Measurements from ENCODE around the gene GNG12. TPM values are rescaled to one million over a fixed set of nuclear protein-coding genes. Genes with fewer than 3 reads are reported as not detected.

GNG12 gene
- total and polyA plus RNA-seq, 9 of the 15 experiments (the other 6 are each of a cell fraction or from before 2014, with no cell fraction given) = 2.6 to 6.0 (median 4.1) TPM

DNA sequence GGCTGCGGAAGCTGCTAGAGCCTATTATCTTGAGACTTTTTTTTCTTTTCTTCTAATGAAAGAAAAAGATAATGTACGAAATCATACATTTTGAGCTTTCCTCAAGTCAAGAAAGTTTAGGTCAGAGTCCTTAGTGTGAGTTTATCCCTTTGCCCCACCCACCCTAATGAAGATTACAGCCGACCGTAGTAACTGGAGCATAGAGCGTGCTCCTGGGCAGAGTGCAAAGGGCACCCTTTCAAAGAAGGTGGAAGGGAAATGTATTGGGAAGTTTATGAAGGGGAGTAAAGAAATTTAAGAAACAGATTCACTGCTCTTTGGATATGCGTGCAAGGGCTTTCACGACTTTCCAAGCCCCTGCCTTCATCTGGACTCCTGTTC lies 17.2 kb downstream of the GNG12 start:
- no TSS peak for BruUV-seq (replicated peaks)
- ChIA-PET CTCF (ENCODE audit: low intra/inter-chr PET ratio) (no interaction called here), POLR2A (no interaction called here)
- in situ Hi-C loops (cut with MboI) (no loop called here), intact Hi-C loops (cut with micrococcal nuclease) (no loop called here)
- no peaks in the 10 kb centered on the region for H3K9me1 ChIP-seq (ENCODE audit: control insufficient read depth, insufficient read depth, low read length)
- no peaks in the 10 kb centered on the region; a peak in 2 of 5 replicates for H3K4me1 ChIP-seq (replicated peaks in 1 of 2; ENCODE audit: control insufficient read depth in 2 of 2, insufficient read depth in 2 of 2, low read length in 2 of 2)
- H2AFZ ChIP-seq (ENCODE audit: low read depth, low read length) = no peak overlapping the region
- no peak overlapping the region for H3K27ac ChIP-seq (ENCODE audit: extremely low read depth, low read depth, low read length)
- peaks cover 3 to 20% of the 10 kb centered on the region in 2 experiments; a peak in 3 of 5 replicates for H3K27me3 ChIP-seq (ENCODE audit: control insufficient read depth in 2 of 2, insufficient read depth in 2 of 2, low read length in 2 of 2)
- H4K20me1 ChIP-seq (replicated peaks; ENCODE audit: control insufficient read depth, insufficient read depth, low read length) = no peaks in the 10 kb centered on the region
- no peaks in the 10 kb centered on the region for H3K36me3 ChIP-seq (ENCODE audit: control insufficient read depth, insufficient read depth, low read length)
- ATAC-seq (no peak), DNase-seq (ENCODE audit: extremely low read depth in 1 of 4, low spot score in 3 of 4) (no peak), FAIRE-seq (no peak)
- H3K9me3 ChIP-seq (replicated peaks; ENCODE audit: control insufficient read depth, insufficient read depth, low read depth, low read length) = no peaks in the 10 kb centered on the region
- no peak overlapping the region for H3K4me3 ChIP-seq
- no peak overlapping the region for H3K4me2 ChIP-seq (ENCODE audit: insufficient read depth, low read length)
- 41% methylated on average over 7 of the region's 7 CpGs for WGBS (ENCODE audit: insufficient coverage, low coverage, missing lambda C conversion rate)
- TF ChIP-seq, protein P1, sequence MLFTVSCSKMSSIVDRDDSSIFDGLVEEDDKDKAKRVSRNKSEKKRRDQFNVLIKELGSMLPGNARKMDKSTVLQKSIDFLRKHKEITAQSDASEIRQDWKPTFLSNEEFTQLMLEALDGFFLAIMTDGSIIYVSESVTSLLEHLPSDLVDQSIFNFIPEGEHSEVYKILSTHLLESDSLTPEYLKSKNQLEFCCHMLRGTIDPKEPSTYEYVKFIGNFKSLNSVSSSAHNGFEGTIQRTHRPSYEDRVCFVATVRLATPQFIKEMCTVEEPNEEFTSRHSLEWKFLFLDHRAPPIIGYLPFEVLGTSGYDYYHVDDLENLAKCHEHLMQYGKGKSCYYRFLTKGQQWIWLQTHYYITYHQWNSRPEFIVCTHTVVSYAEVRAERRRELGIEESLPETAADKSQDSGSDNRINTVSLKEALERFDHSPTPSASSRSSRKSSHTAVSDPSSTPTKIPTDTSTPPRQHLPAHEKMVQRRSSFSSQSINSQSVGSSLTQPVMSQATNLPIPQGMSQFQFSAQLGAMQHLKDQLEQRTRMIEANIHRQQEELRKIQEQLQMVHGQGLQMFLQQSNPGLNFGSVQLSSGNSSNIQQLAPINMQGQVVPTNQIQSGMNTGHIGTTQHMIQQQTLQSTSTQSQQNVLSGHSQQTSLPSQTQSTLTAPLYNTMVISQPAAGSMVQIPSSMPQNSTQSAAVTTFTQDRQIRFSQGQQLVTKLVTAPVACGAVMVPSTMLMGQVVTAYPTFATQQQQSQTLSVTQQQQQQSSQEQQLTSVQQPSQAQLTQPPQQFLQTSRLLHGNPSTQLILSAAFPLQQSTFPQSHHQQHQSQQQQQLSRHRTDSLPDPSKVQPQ (CRISPR knock-in tag; IDR thresholded peaks at IDR 0.05; ENCODE audit: borderline replicate concordance) = no peak
- TF ChIP-seq GATAD2A (IDR thresholded peaks at IDR 0.05) = no peak
- TF ChIP-seq ZNF384 (IDR thresholded peaks at IDR 0.05; ENCODE audit: low read depth, low read length) = no peak
- TF ChIP-seq FOXJ3 (CRISPR knock-in tag; IDR thresholded peaks at IDR 0.05) = no peak
- TF ChIP-seq, protein P2, sequence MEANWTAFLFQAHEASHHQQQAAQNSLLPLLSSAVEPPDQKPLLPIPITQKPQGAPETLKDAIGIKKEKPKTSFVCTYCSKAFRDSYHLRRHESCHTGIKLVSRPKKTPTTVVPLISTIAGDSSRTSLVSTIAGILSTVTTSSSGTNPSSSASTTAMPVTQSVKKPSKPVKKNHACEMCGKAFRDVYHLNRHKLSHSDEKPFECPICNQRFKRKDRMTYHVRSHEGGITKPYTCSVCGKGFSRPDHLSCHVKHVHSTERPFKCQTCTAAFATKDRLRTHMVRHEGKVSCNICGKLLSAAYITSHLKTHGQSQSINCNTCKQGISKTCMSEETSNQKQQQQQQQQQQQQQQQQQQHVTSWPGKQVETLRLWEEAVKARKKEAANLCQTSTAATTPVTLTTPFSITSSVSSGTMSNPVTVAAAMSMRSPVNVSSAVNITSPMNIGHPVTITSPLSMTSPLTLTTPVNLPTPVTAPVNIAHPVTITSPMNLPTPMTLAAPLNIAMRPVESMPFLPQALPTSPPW (CRISPR knock-in tag; IDR thresholded peaks at IDR 0.05) = no peak
- no peak overlapping the region for H3K9ac ChIP-seq (ENCODE audit: insufficient read depth in 1 of 2, low read depth in 2 of 2, low read length in 2 of 2)
- no peaks in the 10 kb centered on the region for H3K79me2 ChIP-seq (ENCODE audit: control insufficient read depth, insufficient read depth, low read length)

Data from K562 (cell line).